Mesenchymal stem cell (in vitro differentiated cells and primary cell): ENCODE data around the gene C9orf43.

Source experiments
- DNase-seq: peaks from one replicate; pipeline ENCODE4 v3.0.0-alpha.2; 2013
- H2AFZ ChIP-seq: one replicate; pipeline ENCODE4 v1.6.1; 2013; ENCODE audit warnings: low read depth, mild to moderate bottlenecking, control low read depth, inconsistent platforms, low read length, moderate library complexity
- H2AK5ac ChIP-seq: 2 replicates; pipeline ENCODE4 v1.6.1; 2013; ENCODE audit warnings: low read length, moderate library complexity, mild to moderate bottlenecking, inconsistent platforms; ENCODE audit not compliant: severe bottlenecking
- H2BK120ac ChIP-seq: one replicate; pipeline ENCODE4 v1.6.1; 2013; ENCODE audit warnings: low read depth, mild to moderate bottlenecking, inconsistent platforms, low read length, moderate library complexity
- H2BK12ac ChIP-seq, 2 experiments: one replicate each; pipeline ENCODE4 v1.6.1; 2013; ENCODE audit warnings: inconsistent platforms in 2 of 2, low read length in 2 of 2, mild to moderate bottlenecking in 2 of 2, moderate library complexity in 2 of 2, control low read depth in 1 of 2
- H2BK15ac ChIP-seq: one replicate; pipeline ENCODE4 v1.6.1; 2013; ENCODE audit warnings: mild to moderate bottlenecking, low read depth, inconsistent platforms; ENCODE audit not compliant: poor library complexity, severe bottlenecking
- H2BK5ac ChIP-seq: 2 replicates; pipeline ENCODE4 v1.6.1; 2013; ENCODE audit warnings: low read depth, mild to moderate bottlenecking, low read length, control low read depth, inconsistent platforms; ENCODE audit not compliant: poor library complexity, severe bottlenecking
- H3K14ac ChIP-seq, 2 experiments: one replicate each; pipeline ENCODE4 v1.6.1; 2013; ENCODE audit warnings: inconsistent platforms in 2 of 2, low read length in 2 of 2, control low read depth in 1 of 2, mild to moderate bottlenecking in 1 of 2, moderate library complexity in 1 of 2
- H3K18ac ChIP-seq, 2 experiments: one replicate each; pipeline ENCODE4 v1.6.1; 2013; ENCODE audit warnings: inconsistent platforms in 2 of 2, low read length in 2 of 2, control low read depth in 1 of 2, low read depth in 1 of 2, mild to moderate bottlenecking in 1 of 2
- H3K23ac ChIP-seq, 2 experiments: one replicate each; pipeline ENCODE4 v1.6.1; 2013; ENCODE audit warnings: inconsistent platforms in 2 of 2, low read length in 2 of 2, mild to moderate bottlenecking in 2 of 2, moderate library complexity in 2 of 2, control low read depth in 1 of 2
- H3K27ac ChIP-seq: 2 replicates; pipeline ENCODE4 v1.5.1; 2013; ENCODE audit warnings: mild to moderate bottlenecking, moderate library complexity, low read length, control low read depth, inconsistent platforms; ENCODE audit not compliant: poor library complexity, severe bottlenecking
- H3K27me3 ChIP-seq, 2 experiments: 2 replicates each; pipeline versions ENCODE4 v1.6.1 to v1.7.0; 2013; ENCODE audit warnings: low read length in 2 of 2, mild to moderate bottlenecking in 2 of 2, moderate library complexity in 2 of 2, control low read depth in 1 of 2, inconsistent platforms in 1 of 2; ENCODE audit not compliant: control insufficient read depth in 1 of 2, insufficient read depth in 1 of 2
- H3K36me3 ChIP-seq, 2 experiments: 2 replicates each; pipeline versions ENCODE4 v1.6.1 to v1.7.0; 2013; ENCODE audit warnings: low read length in 2 of 2, control low read depth in 1 of 2, inconsistent platforms in 1 of 2, low read depth in 1 of 2, mild to moderate bottlenecking in 1 of 2; ENCODE audit not compliant: insufficient read depth in 2 of 2, control insufficient read depth in 1 of 2
- H3K4ac ChIP-seq, 2 experiments: one replicate each; pipeline ENCODE4 v1.6.1; 2013; ENCODE audit warnings: inconsistent platforms in 2 of 2, low read length in 2 of 2, mild to moderate bottlenecking in 2 of 2, moderate library complexity in 2 of 2, control low read depth in 1 of 2, low read depth in 1 of 2
- H3K4me1 ChIP-seq: 2 replicates; pipeline ENCODE4 v1.6.1; 2013; ENCODE audit warnings: low read depth, low read length, control low read depth; ENCODE audit not compliant: control insufficient read depth, insufficient read depth
- H3K4me2 ChIP-seq: 2 replicates; pipeline ENCODE4 v1.6.1; 2013; ENCODE audit warnings: low read length, mild to moderate bottlenecking, inconsistent platforms; ENCODE audit not compliant: poor library complexity, severe bottlenecking
- H3K4me3 ChIP-seq, 2 experiments: 2 replicates each; pipeline versions ENCODE4 v1.5.1 to v1.7.0; 2013; ENCODE audit warnings: low read length in 2 of 2, mild to moderate bottlenecking in 2 of 2, control low read depth in 1 of 2, low read depth in 1 of 2; ENCODE audit not compliant: insufficient read depth in 1 of 2
- H3K79me1 ChIP-seq: replicated peaks from 2 replicates; pipeline ENCODE4 v1.6.1; 2013; ENCODE audit warnings: mild to moderate bottlenecking, control low read depth, low read length, inconsistent platforms; ENCODE audit not compliant: poor library complexity, severe bottlenecking
- H3K9ac ChIP-seq: 2 replicates; pipeline ENCODE4 v1.7.0; 2013; ENCODE audit warnings: mild to moderate bottlenecking, low read length, moderate library complexity
- H3K9me3 ChIP-seq: 2 replicates; pipeline ENCODE4 v1.7.0; 2013; ENCODE audit warnings: mild to moderate bottlenecking, low read length; ENCODE audit not compliant: control insufficient read depth
- H4K8ac ChIP-seq: one replicate; pipeline ENCODE4 v1.6.1; 2013; ENCODE audit warnings: inconsistent platforms, mild to moderate bottlenecking, low read length, moderate library complexity
- H4K91ac ChIP-seq: one replicate; pipeline ENCODE4 v1.6.1; 2013; ENCODE audit warnings: mild to moderate bottlenecking, low read length, inconsistent platforms
- WGBS: methylation state at CpG from one replicate; pipeline ENCODE4 v1.1.7; 2013; ENCODE audit warnings: mixed read lengths; 5-methylcytosine and 5-hydroxymethylcytosine counted together

The C9orf43 gene

GRCh38 chr9:113421726-113422125 is 11.2 kb downstream of the C9orf43 start:
- no peak overlapping the region for H3K9ac ChIP-seq
- H3K18ac ChIP-seq = peak overlapping the region in 1 of 2 experiments; percentile 45
- H2AK5ac ChIP-seq = no peak overlapping the region
- peak overlapping the region; percentile 16 for H4K8ac ChIP-seq
- H2BK5ac ChIP-seq = no peak overlapping the region
- no peak overlapping the region for H3K4me3 ChIP-seq
- H3K4me1 ChIP-seq = no peaks in the 10 kb centered on the region
- H4K91ac ChIP-seq = no peak overlapping the region
- no peak overlapping the region for H3K27ac ChIP-seq
- H2BK120ac ChIP-seq = peak overlapping the region; percentile 23
- H3K23ac ChIP-seq = no peak overlapping the region
- H3K27me3 ChIP-seq = peaks cover 5 to 7% of the 10 kb centered on the region in 2 experiments
- H3K36me3 ChIP-seq = no peaks in the 10 kb centered on the region
- WGBS = 33% methylated on average over 2 of the region's 3 CpGs
- DNase-seq = peak; percentile 69
- H3K4ac ChIP-seq = no peak overlapping the region
- no peak overlapping the region for H3K14ac ChIP-seq
- H2BK12ac ChIP-seq = no peak overlapping the region
- H3K79me1 ChIP-seq = no peaks in the 10 kb centered on the region
- no peak overlapping the region for H2BK15ac ChIP-seq
- H3K9me3 ChIP-seq = no peaks in the 10 kb centered on the region
- no peak overlapping the region for H3K4me2 ChIP-seq
- no peak overlapping the region for H2AFZ ChIP-seq

GRCh38 chr9:113425072-113425471 is 14.5 kb downstream of the C9orf43 start:
- Histone ChIP-seq H3K4me2 (no peak overlapping the region), H3K36me3 (no peaks in the 10 kb centered on the region), H3K9ac (no peak overlapping the region), H2AK5ac (no peak overlapping the region), H2AFZ (no peak overlapping the region), H3K27ac (no peak overlapping the region), H3K4me1 (no peaks in the 10 kb centered on the region), H3K23ac (no peak overlapping the region), H2BK120ac (no peak overlapping the region), H3K18ac (peak overlapping the region in 1 of 2 experiments; percentile 70), H2BK12ac (no peak overlapping the region), H3K4ac (no peak overlapping the region), H4K8ac (no peak overlapping the region), H3K9me3 (no peaks in the 10 kb centered on the region), H4K91ac (peak overlapping the region; percentile 34), H3K14ac (no peak overlapping the region), H3K4me3 (no peak overlapping the region), H2BK15ac (no peak overlapping the region), H2BK5ac (no peak overlapping the region), H3K27me3 (peaks cover 5 to 7% of the 10 kb centered on the region in 2 experiments), H3K79me1 (no peaks in the 10 kb centered on the region)
- DNase-seq = no peak
- WGBS = 79% methylated on average over 2 of the region's 2 CpGs

- Histone ChIP-seq H3K27ac (no peak overlapping the region), H3K18ac (no peak overlapping the region), H3K14ac (no peak overlapping the region), H4K8ac (no peak overlapping the region), H2BK5ac (no peak overlapping the region), H4K91ac (no peak overlapping the region), H3K79me1 (no peaks in the 10 kb centered on the region), H2AFZ (no peak overlapping the region), H2BK15ac (no peak overlapping the region), H3K36me3 (no peaks in the 10 kb centered on the region), H3K4me2 (no peak overlapping the region), H3K4ac (no peak overlapping the region), H2AK5ac (no peak overlapping the region), H2BK120ac (no peak overlapping the region), H3K23ac (no peak overlapping the region), H3K4me1 (no peaks in the 10 kb centered on the region), H3K27me3 (peaks cover 5 to 7% of the 10 kb centered on the region in 2 experiments), H2BK12ac (no peak overlapping the region), H3K4me3 (no peak overlapping the region), H3K9ac (no peak overlapping the region), H3K9me3 (no peaks in the 10 kb centered on the region)
- no peak for DNase-seq
- WGBS = no CpG with 5 or more reads among the region's 1 CpG
Measured at GRCh38 chr9:113426701-113427100, 16.2 kb downstream of the C9orf43 start.

GRCh38 chr9:113427629-113428028 is 17.1 kb downstream of the C9orf43 start:
- Histone ChIP-seq H4K91ac (no peak overlapping the region), H3K27me3 (peaks cover 5 to 7% of the 10 kb centered on the region in 2 experiments), H3K9ac (no peak overlapping the region), H2BK15ac (no peak overlapping the region), H3K9me3 (no peaks in the 10 kb centered on the region), H2AK5ac (no peak overlapping the region), H3K14ac (no peak overlapping the region), H2AFZ (no peak overlapping the region), H3K23ac (no peak overlapping the region), H3K4me2 (no peak overlapping the region), H2BK120ac (no peak overlapping the region), H3K27ac (no peak overlapping the region), H3K4ac (no peak overlapping the region), H3K36me3 (no peaks in the 10 kb centered on the region), H4K8ac (no peak overlapping the region), H3K79me1 (no peaks in the 10 kb centered on the region), H2BK12ac (no peak overlapping the region), H3K4me1 (no peaks in the 10 kb centered on the region), H3K18ac (no peak overlapping the region), H2BK5ac (no peak overlapping the region), H3K4me3 (no peak overlapping the region)
- peak; percentile 78 for DNase-seq
- 68% methylated on average over 1 of the region's 2 CpGs for WGBS
